ENCODE measurements around the gene SFSWAP. TPM values are rescaled to one million over a fixed set of nuclear protein-coding genes. Genes with fewer than 3 reads are reported as not detected.

Gene SFSWAP
- total RNA-seq, 1 experiment from 2014 or later: 76.3 TPM

DNA sequence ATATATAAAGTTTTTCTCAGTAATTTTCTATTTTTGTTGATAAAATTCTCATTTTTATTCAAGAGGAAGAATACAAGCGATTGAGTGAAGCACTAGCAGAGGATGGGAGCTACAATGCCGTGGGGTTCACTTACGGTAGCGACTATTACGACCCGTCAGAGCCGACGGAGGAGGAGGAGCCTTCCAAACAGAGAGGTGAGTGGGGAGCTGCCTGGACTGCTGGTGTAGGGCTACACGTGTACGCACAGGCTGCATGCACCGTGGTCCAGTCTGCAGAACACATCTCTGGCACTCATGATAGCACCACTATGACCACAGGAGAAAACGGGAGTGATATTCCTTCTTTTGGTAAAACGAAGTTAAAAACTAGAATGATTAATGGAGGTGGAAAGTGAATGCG, 3.9 kb downstream of the SFSWAP start:
- peaks cover 60% of the 10 kb centered on the region for H3K36me3 Mint-ChIP-seq
- no peak overlapping the region for H3K27ac Mint-ChIP-seq

GRCh38 chr12:131716282-131716681, 5.4 kb downstream of the SFSWAP start:
- CTCF ChIA-PET: no interaction called here
- DNase-seq (ENCODE audit: low spot score) (no peak), ATAC-seq (no peak)
- Mint-ChIP-seq H3K36me3 (peaks cover 75% of the 10 kb centered on the region), H3K4me3 (no peak overlapping the region), H3K27ac (no peak overlapping the region), H3K27me3 (ENCODE audit: low read depth) (no peaks in the 10 kb centered on the region), H3K4me1 (peaks cover 34% of the 10 kb centered on the region), H3K9me3 (no peaks in the 10 kb centered on the region)
- POLR2A ChIA-PET: no interaction called here
- no peak for TF ChIP-seq ZBTB43 (CRISPR knock-in tag; IDR thresholded peaks at IDR 0.05)
- TF ChIP-seq, protein P1, sequence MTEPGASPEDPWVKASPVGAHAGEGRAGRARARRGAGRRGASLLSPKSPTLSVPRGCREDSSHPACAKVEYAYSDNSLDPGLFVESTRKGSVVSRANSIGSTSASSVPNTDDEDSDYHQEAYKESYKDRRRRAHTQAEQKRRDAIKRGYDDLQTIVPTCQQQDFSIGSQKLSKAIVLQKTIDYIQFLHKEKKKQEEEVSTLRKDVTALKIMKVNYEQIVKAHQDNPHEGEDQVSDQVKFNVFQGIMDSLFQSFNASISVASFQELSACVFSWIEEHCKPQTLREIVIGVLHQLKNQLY (CRISPR knock-in tag; IDR thresholded peaks at IDR 0.05): no peak
- TF ChIP-seq CREB1 (CRISPR knock-in tag; IDR thresholded peaks at IDR 0.05): no peak
- TF ChIP-seq, protein P2, sequence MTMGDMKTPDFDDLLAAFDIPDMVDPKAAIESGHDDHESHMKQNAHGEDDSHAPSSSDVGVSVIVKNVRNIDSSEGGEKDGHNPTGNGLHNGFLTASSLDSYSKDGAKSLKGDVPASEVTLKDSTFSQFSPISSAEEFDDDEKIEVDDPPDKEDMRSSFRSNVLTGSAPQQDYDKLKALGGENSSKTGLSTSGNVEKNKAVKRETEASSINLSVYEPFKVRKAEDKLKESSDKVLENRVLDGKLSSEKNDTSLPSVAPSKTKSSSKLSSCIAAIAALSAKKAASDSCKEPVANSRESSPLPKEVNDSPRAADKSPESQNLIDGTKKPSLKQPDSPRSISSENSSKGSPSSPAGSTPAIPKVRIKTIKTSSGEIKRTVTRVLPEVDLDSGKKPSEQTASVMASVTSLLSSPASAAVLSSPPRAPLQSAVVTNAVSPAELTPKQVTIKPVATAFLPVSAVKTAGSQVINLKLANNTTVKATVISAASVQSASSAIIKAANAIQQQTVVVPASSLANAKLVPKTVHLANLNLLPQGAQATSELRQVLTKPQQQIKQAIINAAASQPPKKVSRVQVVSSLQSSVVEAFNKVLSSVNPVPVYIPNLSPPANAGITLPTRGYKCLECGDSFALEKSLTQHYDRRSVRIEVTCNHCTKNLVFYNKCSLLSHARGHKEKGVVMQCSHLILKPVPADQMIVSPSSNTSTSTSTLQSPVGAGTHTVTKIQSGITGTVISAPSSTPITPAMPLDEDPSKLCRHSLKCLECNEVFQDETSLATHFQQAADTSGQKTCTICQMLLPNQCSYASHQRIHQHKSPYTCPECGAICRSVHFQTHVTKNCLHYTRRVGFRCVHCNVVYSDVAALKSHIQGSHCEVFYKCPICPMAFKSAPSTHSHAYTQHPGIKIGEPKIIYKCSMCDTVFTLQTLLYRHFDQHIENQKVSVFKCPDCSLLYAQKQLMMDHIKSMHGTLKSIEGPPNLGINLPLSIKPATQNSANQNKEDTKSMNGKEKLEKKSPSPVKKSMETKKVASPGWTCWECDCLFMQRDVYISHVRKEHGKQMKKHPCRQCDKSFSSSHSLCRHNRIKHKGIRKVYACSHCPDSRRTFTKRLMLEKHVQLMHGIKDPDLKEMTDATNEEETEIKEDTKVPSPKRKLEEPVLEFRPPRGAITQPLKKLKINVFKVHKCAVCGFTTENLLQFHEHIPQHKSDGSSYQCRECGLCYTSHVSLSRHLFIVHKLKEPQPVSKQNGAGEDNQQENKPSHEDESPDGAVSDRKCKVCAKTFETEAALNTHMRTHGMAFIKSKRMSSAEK (CRISPR knock-in tag; IDR thresholded peaks at IDR 0.05; ENCODE audit: borderline replicate concordance): no peak
- TF ChIP-seq, protein P3, sequence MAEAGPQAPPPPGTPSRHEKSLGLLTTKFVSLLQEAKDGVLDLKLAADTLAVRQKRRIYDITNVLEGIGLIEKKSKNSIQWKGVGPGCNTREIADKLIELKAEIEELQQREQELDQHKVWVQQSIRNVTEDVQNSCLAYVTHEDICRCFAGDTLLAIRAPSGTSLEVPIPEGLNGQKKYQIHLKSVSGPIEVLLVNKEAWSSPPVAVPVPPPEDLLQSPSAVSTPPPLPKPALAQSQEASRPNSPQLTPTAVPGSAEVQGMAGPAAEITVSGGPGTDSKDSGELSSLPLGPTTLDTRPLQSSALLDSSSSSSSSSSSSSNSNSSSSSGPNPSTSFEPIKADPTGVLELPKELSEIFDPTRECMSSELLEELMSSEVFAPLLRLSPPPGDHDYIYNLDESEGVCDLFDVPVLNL (CRISPR knock-in tag; IDR thresholded peaks at IDR 0.05; ENCODE audit: borderline replicate concordance, low read depth): no peak
- no peak for TF ChIP-seq GTF2I (CRISPR knock-in tag; conservative IDR thresholded peaks at IDR 0.05)
- no peak for TF ChIP-seq FOXP1 (CRISPR knock-in tag; IDR thresholded peaks at IDR 0.05; ENCODE audit: borderline replicate concordance)
- TF ChIP-seq NFE2L1 (CRISPR knock-in tag; IDR thresholded peaks at IDR 0.05): no peak
- TF ChIP-seq ARID4B (CRISPR knock-in tag; IDR thresholded peaks at IDR 0.05; ENCODE audit: borderline replicate concordance): no peak

More for the DNA sequence above, 3.9 kb downstream of the SFSWAP start:
- ATAC-seq (no peak), DNase-seq (ENCODE audit: low spot score) (no peak)
- no peak overlapping the region for H3K4me3 Mint-ChIP-seq
- no peaks in the 10 kb centered on the region for H3K9me3 Mint-ChIP-seq
- CTCF ChIA-PET: no interaction called here
- peaks cover 26% of the 10 kb centered on the region for H3K4me1 Mint-ChIP-seq
- no peak for TF ChIP-seq AR (CRISPR knock-in tag; IDR thresholded peaks at IDR 0.05)
- TF ChIP-seq ESRRA (CRISPR knock-in tag; IDR thresholded peaks at IDR 0.05; ENCODE audit: borderline replicate concordance): no peak
- no peak for TF ChIP-seq ZNF232 (CRISPR knock-in tag; IDR thresholded peaks at IDR 0.05)
- no peak for TF ChIP-seq SOX15 (CRISPR knock-in tag; IDR thresholded peaks at IDR 0.05)
- TF ChIP-seq MYBL2 (CRISPR knock-in tag; IDR thresholded peaks at IDR 0.05): no peak
- TF ChIP-seq, protein P4, sequence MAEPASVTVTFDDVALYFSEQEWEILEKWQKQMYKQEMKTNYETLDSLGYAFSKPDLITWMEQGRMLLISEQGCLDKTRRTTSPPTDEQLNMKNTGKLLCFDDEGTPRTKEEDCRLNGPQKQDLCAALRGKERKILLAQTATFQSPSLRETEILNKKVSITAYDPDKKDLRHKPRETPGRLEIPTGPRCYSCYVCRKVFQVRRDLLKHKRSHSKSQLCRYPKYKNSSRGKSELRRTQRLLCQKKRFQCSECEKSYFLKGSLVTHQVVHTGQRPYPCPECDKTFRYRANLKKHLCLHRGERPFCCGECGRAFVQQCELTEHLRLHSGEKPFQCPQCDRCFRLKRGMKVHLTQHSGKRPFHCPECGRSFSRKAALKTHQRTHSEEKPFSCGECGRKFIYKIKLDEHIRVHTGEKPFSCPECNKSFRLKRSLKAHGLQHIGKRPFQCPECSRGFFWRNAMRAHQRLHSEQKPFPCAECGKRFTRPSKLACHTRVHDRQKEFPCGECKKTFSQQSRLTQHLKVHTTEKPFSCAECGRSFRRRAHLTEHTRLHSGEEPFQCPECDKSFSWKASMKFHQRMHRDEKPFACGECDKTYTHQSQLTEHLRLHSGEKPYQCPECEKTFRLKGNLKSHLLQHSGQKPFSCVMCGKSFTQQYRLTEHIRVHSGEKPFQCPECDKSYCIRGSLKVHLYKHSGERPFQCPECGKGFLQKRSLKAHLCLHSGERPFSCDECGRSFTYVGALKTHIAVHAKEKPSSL (CRISPR knock-in tag; conservative IDR thresholded peaks at IDR 0.05): no peak
- H3K27me3 Mint-ChIP-seq (ENCODE audit: low read depth): no peaks in the 10 kb centered on the region
- POLR2A ChIA-PET: interaction anchor here (0.7 kb wide), 1 partner anchor 11 kb away, joined by 3 read pairs; no protein-coding TSS in a partner anchor
